IPS DF 4.7 (cell line): Measurements from ENCODE around the gene RBMS1.

Experiments
- DNase-seq: peaks from one replicate; pipeline ENCODE4 v3.0.0-alpha.2; 2013; ENCODE audit warnings: low spot score; ENCODE audit errors: extremely low read depth

The RBMS1 gene

GRCh38 chr2:160225722-160226121, 267.9 kb downstream of the RBMS1 start:
- DNase-seq: no peak

DNA sequence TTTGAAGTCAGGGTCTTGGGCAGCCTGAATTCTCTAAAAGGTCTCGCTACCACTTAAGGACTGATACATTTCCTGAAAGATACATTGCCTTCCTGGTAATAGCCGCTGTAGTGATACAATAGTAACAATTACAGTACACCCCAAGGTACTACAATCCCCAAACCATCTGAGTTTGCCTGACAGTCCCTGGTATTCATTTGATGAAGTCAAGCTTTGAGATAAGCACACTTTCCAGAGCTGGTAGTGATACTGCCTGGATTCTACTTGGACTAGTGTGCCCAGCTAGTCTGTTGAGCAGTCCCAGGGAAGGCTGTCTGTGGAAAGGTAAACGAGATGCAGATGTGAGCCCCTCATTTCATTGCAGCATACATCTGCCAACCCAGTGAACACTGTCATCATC, 269.1 kb downstream of the RBMS1 start:
- no peak for DNase-seq

- no peak for DNase-seq
Observed at GRCh38 chr2:160224060-160224459, 269.5 kb downstream of the RBMS1 start.

- no peak for DNase-seq
Observed at GRCh38 chr2:160223560-160223959, 270.0 kb downstream of the RBMS1 start.

DNA sequence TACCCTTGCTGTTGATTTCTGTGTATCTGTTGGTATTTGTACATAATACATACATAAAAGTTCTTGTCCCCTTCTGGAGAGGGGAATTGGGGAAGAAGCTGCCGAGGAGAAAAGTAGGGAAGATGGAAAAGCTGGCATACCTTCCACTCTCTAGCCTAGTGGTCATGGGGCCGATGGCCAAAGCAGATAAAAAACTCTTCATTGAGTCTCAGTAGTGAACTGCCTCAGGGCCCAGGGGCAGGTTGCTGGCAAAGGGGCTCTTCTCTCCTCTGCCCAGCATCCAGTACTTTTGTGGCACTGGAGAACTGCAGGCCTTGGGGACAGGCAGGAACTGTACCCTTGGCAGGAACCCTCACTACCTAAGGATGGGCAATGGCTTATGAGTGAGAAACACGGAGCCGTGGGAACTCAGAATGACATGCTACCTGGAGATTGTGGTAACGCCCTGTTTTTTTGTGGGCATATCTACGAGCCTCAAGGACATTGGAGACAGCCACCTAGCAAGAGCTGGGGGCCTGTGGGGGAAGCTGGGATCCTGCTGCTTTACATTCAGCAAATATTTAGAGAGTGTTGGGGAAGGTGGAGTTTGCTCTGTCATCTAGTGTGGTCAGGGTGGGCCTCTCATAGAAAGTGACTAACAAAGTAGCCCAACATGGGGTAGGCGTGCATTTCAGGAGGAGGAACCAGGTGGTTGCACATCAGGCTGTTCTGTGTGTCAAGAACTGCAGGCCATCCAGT, 270.9 kb downstream of the RBMS1 start:
- DNase-seq: no peak
